ENCODE data around the gene PPP1R9B. TPM values are rescaled to one million over a fixed set of nuclear protein-coding genes. Genes with fewer than 3 reads are reported as not detected.

Gene PPP1R9B
- total RNA-seq, 1 experiment from 2014 or later = 23.0 TPM

DNA sequence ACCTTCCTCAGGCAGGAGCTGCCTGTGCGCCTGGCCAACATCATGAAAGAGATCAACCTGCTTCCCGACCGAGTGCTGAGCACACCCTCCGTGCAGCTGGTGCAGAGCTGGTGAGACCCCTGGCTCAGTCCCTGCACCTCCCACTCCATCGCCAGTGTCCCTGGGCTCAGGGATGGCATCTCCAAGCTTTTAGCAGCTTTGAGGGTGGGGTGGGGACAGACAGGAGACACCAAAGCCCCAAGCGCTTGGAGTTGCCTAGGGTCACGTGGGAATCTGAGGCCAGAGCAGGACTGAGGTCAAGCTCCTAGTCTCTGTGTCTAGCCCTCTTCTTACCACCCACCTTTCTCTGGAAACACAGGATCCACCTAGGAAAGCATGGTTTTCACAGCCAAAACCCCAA lies 53.0 kb downstream of the PPP1R9B start:
- Histone ChIP-seq H3K79me2 (ENCODE audit: insufficient read depth, low read length) (no peaks in the 10 kb centered on the region), H2BK15ac (ENCODE audit: low read depth, low read length) (no peak overlapping the region), H3K18ac (ENCODE audit: insufficient read length, low read depth, low read length) (no peak overlapping the region), H3K4ac (ENCODE audit: low read depth, low read length) (no peak overlapping the region), H2AFZ (ENCODE audit: low read length) (no peak overlapping the region), H4K91ac (ENCODE audit: insufficient read length, low read depth, low read length) (no peak overlapping the region), H2BK5ac (ENCODE audit: insufficient read length, low read length) (no peak overlapping the region), H2BK20ac (ENCODE audit: low read depth, low read length, poor library complexity, severe bottlenecking) (no peak overlapping the region), H3K27me3 (ENCODE audit: insufficient read depth, low read length) (no peaks in the 10 kb centered on the region), H3K23me2 (ENCODE audit: insufficient read length, low read depth, low read length, poor library complexity, severe bottlenecking) (peaks cover 12% of the 10 kb centered on the region), H4K20me1 (ENCODE audit: control insufficient read depth, insufficient read depth, insufficient read length) (no peaks in the 10 kb centered on the region), H3K4me1 (ENCODE audit: insufficient read depth, low read length) (no peaks in the 10 kb centered on the region; the same call in 1 of the 2 replicates), H3K27ac (ENCODE audit: insufficient read length, low read depth, low read length) (no peak overlapping the region), H2BK12ac (ENCODE audit: insufficient read length, low read depth, low read length) (no peak overlapping the region), H2AK5ac (ENCODE audit: insufficient read length, low read length) (no peak overlapping the region), H3K79me1 (ENCODE audit: insufficient read depth, low read depth, low read length, poor library complexity, severe bottlenecking) (no peaks in the 10 kb centered on the region), H2BK120ac (ENCODE audit: low read depth, low read length, poor library complexity, severe bottlenecking) (no peak overlapping the region), H4K5ac (ENCODE audit: insufficient read length, low read depth, low read length) (no peak overlapping the region), H3K23ac (ENCODE audit: insufficient read length, low read depth, low read length) (no peak overlapping the region), H3K9me3 (ENCODE audit: control insufficient read depth, low read depth, low read length) (no peaks in the 10 kb centered on the region), H3T11ph (ENCODE audit: low read length) (no peak overlapping the region), H4K8ac (replicated peaks; ENCODE audit: insufficient read length, low read depth, low read length) (no peak overlapping the region), H3K4me2 (ENCODE audit: insufficient read depth, insufficient read length, low read length) (no peak overlapping the region), H3K56ac (ENCODE audit: insufficient read length, low read depth, low read length) (no peak overlapping the region), H3K9ac (ENCODE audit: extremely low read depth, insufficient read length, low read length) (no peak overlapping the region), H3K14ac (ENCODE audit: insufficient read depth, low read length) (no peak overlapping the region)
- peaks cover 0 to 8% (median 0%) of the 10 kb centered on the region in 3 experiments; a peak in 4 of 7 replicates for H3K36me3 Mint-ChIP-seq (ENCODE audit: insufficient read depth in 1 of 3, low read depth in 3 of 3)
- H3K27ac Mint-ChIP-seq = no peak overlapping the region
- no CpG with 5 or more reads among the region's 7 CpGs for WGBS (ENCODE audit: extremely low coverage, insufficient read length, low lambda C conversion rate)
- TF ChIP-seq, protein P1, sequence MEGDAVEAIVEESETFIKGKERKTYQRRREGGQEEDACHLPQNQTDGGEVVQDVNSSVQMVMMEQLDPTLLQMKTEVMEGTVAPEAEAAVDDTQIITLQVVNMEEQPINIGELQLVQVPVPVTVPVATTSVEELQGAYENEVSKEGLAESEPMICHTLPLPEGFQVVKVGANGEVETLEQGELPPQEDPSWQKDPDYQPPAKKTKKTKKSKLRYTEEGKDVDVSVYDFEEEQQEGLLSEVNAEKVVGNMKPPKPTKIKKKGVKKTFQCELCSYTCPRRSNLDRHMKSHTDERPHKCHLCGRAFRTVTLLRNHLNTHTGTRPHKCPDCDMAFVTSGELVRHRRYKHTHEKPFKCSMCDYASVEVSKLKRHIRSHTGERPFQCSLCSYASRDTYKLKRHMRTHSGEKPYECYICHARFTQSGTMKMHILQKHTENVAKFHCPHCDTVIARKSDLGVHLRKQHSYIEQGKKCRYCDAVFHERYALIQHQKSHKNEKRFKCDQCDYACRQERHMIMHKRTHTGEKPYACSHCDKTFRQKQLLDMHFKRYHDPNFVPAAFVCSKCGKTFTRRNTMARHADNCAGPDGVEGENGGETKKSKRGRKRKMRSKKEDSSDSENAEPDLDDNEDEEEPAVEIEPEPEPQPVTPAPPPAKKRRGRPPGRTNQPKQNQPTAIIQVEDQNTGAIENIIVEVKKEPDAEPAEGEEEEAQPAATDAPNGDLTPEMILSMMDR (conservative IDR thresholded peaks at IDR 0.05) = no peak
- no peak for DNase-seq
- H3K9me3 Mint-ChIP-seq = no peaks in the 10 kb centered on the region
- peaks cover 32 to 38% of the 10 kb centered on the region in 2 experiments for H3K4me1 Mint-ChIP-seq
- peaks cover 2% of the 10 kb centered on the region; the same call in 1 of the 2 replicates for H3K27me3 Mint-ChIP-seq (ENCODE audit: low read depth)
- no peak overlapping the region; a peak in 1 of 5 replicates for H3K4me3 Mint-ChIP-seq
